Stimulated activated naive CD8-positive, alpha-beta T cell treated with anti-CD3 and anti-CD28 coated beads, Interleukin-15, Interleukin-2, amounts not matched to agents 100 ng/mL and 50 ng/mL, for 24 hours (primary cell): ENCODE results near the gene GRN.
A peak's percentile ranks its signal among the peaks of the same experiment; 100 is the strongest.

ENCODE experiments used
- H3K27ac Mint-ChIP-seq: one replicate; pipeline ENCODE4 v1.8.0; 2021; ENCODE audit warnings: mild to moderate bottlenecking, mixed read lengths
- H3K27me3 Mint-ChIP-seq: one replicate; pipeline ENCODE4 v1.8.0; 2021; ENCODE audit warnings: mixed read lengths
- H3K36me3 Mint-ChIP-seq: one replicate; pipeline ENCODE4 v1.8.0; 2021; ENCODE audit warnings: low read depth, mixed read lengths
- H3K4me1 Mint-ChIP-seq: one replicate; pipeline ENCODE4 v1.8.0; 2021; ENCODE audit warnings: low read depth, mixed read lengths
- H3K4me3 Mint-ChIP-seq: one replicate; pipeline ENCODE4 v1.8.0; 2021; ENCODE audit warnings: mild to moderate bottlenecking, mixed read lengths
- H3K9me3 Mint-ChIP-seq: one replicate; pipeline ENCODE4 v1.8.0; 2021; ENCODE audit warnings: mixed read lengths

The GRN gene

GRCh38 chr17:44375196-44376017, 30.3 kb downstream of the GRN start:
- H3K27ac Mint-ChIP-seq: no peak overlapping the region
- H3K36me3 Mint-ChIP-seq: no peaks in the 10 kb centered on the region

GRCh38 chr17:44376124-44376523, 31.0 kb downstream of the GRN start:
- Mint-ChIP-seq H3K27ac (no peak overlapping the region), H3K9me3 (no peaks in the 10 kb centered on the region), H3K27me3 (peaks cover 10% of the 10 kb centered on the region), H3K4me1 (no peaks in the 10 kb centered on the region), H3K36me3 (no peaks in the 10 kb centered on the region), H3K4me3 (no peak overlapping the region)

More at GRCh38 chr17:44375196-44376017, 30.3 kb downstream of the GRN start:
- Mint-ChIP-seq H3K9me3 (no peaks in the 10 kb centered on the region), H3K4me3 (no peak overlapping the region), H3K4me1 (no peaks in the 10 kb centered on the region), H3K27me3 (peaks cover 15% of the 10 kb centered on the region)

GRCh38 chr17:44376779-44377178, 31.7 kb downstream of the GRN start:
- Mint-ChIP-seq H3K27me3 (peaks cover 7% of the 10 kb centered on the region), H3K27ac (no peak overlapping the region), H3K9me3 (no peaks in the 10 kb centered on the region), H3K36me3 (no peaks in the 10 kb centered on the region), H3K4me1 (no peaks in the 10 kb centered on the region), H3K4me3 (no peak overlapping the region)

GRCh38 chr17:44378171-44378705, 33.1 kb downstream of the GRN start:
- Mint-ChIP-seq H3K27me3 (peaks cover 13% of the 10 kb centered on the region), H3K9me3 (no peaks in the 10 kb centered on the region), H3K4me3 (no peak overlapping the region), H3K27ac (no peak overlapping the region), H3K36me3 (no peaks in the 10 kb centered on the region), H3K4me1 (no peaks in the 10 kb centered on the region)

- H3K4me1 Mint-ChIP-seq: no peaks in the 10 kb centered on the region
- H3K9me3 Mint-ChIP-seq: no peaks in the 10 kb centered on the region
- H3K36me3 Mint-ChIP-seq: no peaks in the 10 kb centered on the region
- H3K4me3 Mint-ChIP-seq: no peak overlapping the region
- peaks cover 17% of the 10 kb centered on the region for H3K27me3 Mint-ChIP-seq
- H3K27ac Mint-ChIP-seq: no peak overlapping the region
Measured at GRCh38 chr17:44379887-44380286, 34.8 kb downstream of the GRN start.

GRCh38 chr17:44380767-44381166, 35.7 kb downstream of the GRN start:
- H3K4me3 Mint-ChIP-seq: no peak overlapping the region
- H3K27me3 Mint-ChIP-seq: peaks cover 17% of the 10 kb centered on the region
- no peaks in the 10 kb centered on the region for H3K9me3 Mint-ChIP-seq
- no peak overlapping the region for H3K27ac Mint-ChIP-seq
- no peaks in the 10 kb centered on the region for H3K4me1 Mint-ChIP-seq
- no peaks in the 10 kb centered on the region for H3K36me3 Mint-ChIP-seq

- no peak overlapping the region for H3K4me3 Mint-ChIP-seq
- H3K9me3 Mint-ChIP-seq: no peaks in the 10 kb centered on the region
- H3K27ac Mint-ChIP-seq: no peak overlapping the region
- H3K4me1 Mint-ChIP-seq: peaks cover 7% of the 10 kb centered on the region
- no peaks in the 10 kb centered on the region for H3K36me3 Mint-ChIP-seq
- H3K27me3 Mint-ChIP-seq: peaks cover 24% of the 10 kb centered on the region
Measured at GRCh38 chr17:44381810-44382305, 36.8 kb downstream of the GRN start.

- peaks cover 9% of the 10 kb centered on the region for H3K4me1 Mint-ChIP-seq
- no peak overlapping the region for H3K27ac Mint-ChIP-seq
- peaks cover 27% of the 10 kb centered on the region for H3K27me3 Mint-ChIP-seq
- H3K9me3 Mint-ChIP-seq: no peaks in the 10 kb centered on the region
- H3K36me3 Mint-ChIP-seq: no peaks in the 10 kb centered on the region
- no peak overlapping the region for H3K4me3 Mint-ChIP-seq
Measured at GRCh38 chr17:44382917-44383316, 37.8 kb downstream of the GRN start.

- Mint-ChIP-seq H3K36me3 (no peaks in the 10 kb centered on the region), H3K4me1 (peaks cover 10% of the 10 kb centered on the region), H3K27ac (no peak overlapping the region), H3K9me3 (no peaks in the 10 kb centered on the region), H3K4me3 (no peak overlapping the region), H3K27me3 (peaks cover 29% of the 10 kb centered on the region)
Measured at GRCh38 chr17:44383363-44383762, 38.3 kb downstream of the GRN start.

- Mint-ChIP-seq H3K9me3 (no peaks in the 10 kb centered on the region), H3K4me1 (peaks cover 10% of the 10 kb centered on the region), H3K4me3 (no peak overlapping the region), H3K27me3 (peaks cover 29% of the 10 kb centered on the region), H3K36me3 (no peaks in the 10 kb centered on the region), H3K27ac (no peak overlapping the region)
Measured at GRCh38 chr17:44383861-44384260, 38.8 kb downstream of the GRN start.

- Mint-ChIP-seq H3K4me1 (peaks cover 11% of the 10 kb centered on the region), H3K9me3 (no peaks in the 10 kb centered on the region), H3K27ac (no peak overlapping the region), H3K36me3 (no peaks in the 10 kb centered on the region), H3K4me3 (no peak overlapping the region), H3K27me3 (peaks cover 29% of the 10 kb centered on the region)
Measured at GRCh38 chr17:44384281-44384822, 39.2 kb downstream of the GRN start.

GRCh38 chr17:44384823-44385286, 39.8 kb downstream of the GRN start:
- H3K4me3 Mint-ChIP-seq: peak overlapping the region; percentile 65
- peaks cover 16% of the 10 kb centered on the region for H3K4me1 Mint-ChIP-seq
- no peaks in the 10 kb centered on the region for H3K36me3 Mint-ChIP-seq
- no peaks in the 10 kb centered on the region for H3K9me3 Mint-ChIP-seq
- H3K27me3 Mint-ChIP-seq: peaks cover 29% of the 10 kb centered on the region
- H3K27ac Mint-ChIP-seq: no peak overlapping the region

GRCh38 chr17:44385287-44386181, 40.4 kb downstream of the GRN start:
- Mint-ChIP-seq H3K27me3 (peaks cover 29% of the 10 kb centered on the region), H3K9me3 (no peaks in the 10 kb centered on the region), H3K36me3 (no peaks in the 10 kb centered on the region), H3K4me3 (peak overlapping the region; percentile 72), H3K4me1 (peaks cover 18% of the 10 kb centered on the region), H3K27ac (no peak overlapping the region)

- Mint-ChIP-seq H3K36me3 (no peaks in the 10 kb centered on the region), H3K27me3 (peaks cover 29% of the 10 kb centered on the region), H3K4me1 (peaks cover 18% of the 10 kb centered on the region), H3K4me3 (peak overlapping the region; percentile 72), H3K27ac (no peak overlapping the region), H3K9me3 (no peaks in the 10 kb centered on the region)
Measured at GRCh38 chr17:44386182-44386525, 41.1 kb downstream of the GRN start.
